GM12878 (cell line): ENCODE results near the gene ACSS1. TPM values are rescaled to one million over a fixed set of nuclear protein-coding genes. Genes with fewer than 3 reads are reported as not detected.

Source experiments
- ATAC-seq: fragments of 200-7000 bp; cut with Tn5 transposase; 3 replicates; pipeline ENCODE4 v1.9.1; 2020; ENCODE audit warnings: mild to moderate bottlenecking, moderate library complexity
- BruUV-seq: library from RNA; stranded (reverse); fragments of 400-500 nt; replicated peaks from 2 replicates; lab custom pipeline; 2021; lab: Mats Ljungman, UMichigan
- CTCF ChIA-PET: fragments of 300-600 bp; sonication (Branson Sonifier 250); formaldehyde crosslinking; extraction: SDS; loops from one replicate; lab custom pipeline; 2021; ENCODE audit warnings: inconsistent platforms; lab: Yijun Ruan, JAX
- POLR2A ChIA-PET: fragments of 350-600 bp; formaldehyde crosslinking; extraction: SDS; loops from one replicate; lab custom pipeline; 2021; ENCODE audit warnings: inconsistent platforms; lab: Charles Lee
- RAD21 ChIA-PET: fragments of 300-600 bp; sonication (Branson Sonifier 250); formaldehyde crosslinking; loops from one replicate; lab custom pipeline; 2023; ENCODE audit warnings: antibody characterized with exemption; ENCODE audit not compliant: unreplicated experiment; lab: Charles Lee
- SMC1A ChIA-PET: fragments of 300-600 bp; sonication (Branson Sonifier 250); formaldehyde crosslinking; loops from one replicate; lab custom pipeline; 2023; ENCODE audit not compliant: unreplicated experiment, uncharacterized antibody; lab: Charles Lee
- DNase-seq: peaks from one replicate; pipeline ENCODE4 v3.0.0-alpha.2; 2011; ENCODE audit warnings: low read depth, low spot score
- FAIRE-seq: peaks from 3 replicates; lab custom pipeline; 2011; peaks lifted over from hg19 to GRCh38; lab: Jason Lieb, UNC
- H2AFZ ChIP-seq: 2 replicates; pipeline ENCODE4 v1.6.0; 2011; ENCODE audit warnings: low read depth, low read length, control low read depth; ENCODE audit not compliant: control insufficient read depth
- H3K27ac ChIP-seq: 2 replicates; pipeline ENCODE4 v1.5.1; 2011; ENCODE audit warnings: control low read depth; ENCODE audit not compliant: control insufficient read depth, insufficient read depth
- H3K27me3 ChIP-seq, 2 experiments: replicated peaks in 1 of 2; 2 replicates each; pipeline versions ENCODE4 v1.6.0 to v1.6.1; 2011; ENCODE audit warnings: low read length in 1 of 2; ENCODE audit not compliant: control insufficient read depth in 2 of 2, insufficient read depth in 2 of 2
- H3K36me3 ChIP-seq, 2 experiments: 2 replicates each; pipeline ENCODE4 v1.5.1; 2011; ENCODE audit warnings: low read length in 1 of 2; ENCODE audit not compliant: control insufficient read depth in 2 of 2, insufficient read depth in 2 of 2
- H3K4me1 ChIP-seq: 2 replicates; pipeline ENCODE4 v1.6.1; 2011; ENCODE audit warnings: mild to moderate bottlenecking, low read length, moderate library complexity, mixed read lengths; ENCODE audit not compliant: control insufficient read depth, insufficient read depth
- H3K4me2 ChIP-seq: 2 replicates; pipeline ENCODE4 v1.6.0; 2011; ENCODE audit warnings: control low read depth; ENCODE audit not compliant: control insufficient read depth, insufficient read depth
- H3K4me3 ChIP-seq: fragments of 200-600 bp; sonication (generic); 2 replicates; pipeline ENCODE4 v1.5.1; 2016
- H3K79me2 ChIP-seq: 2 replicates; pipeline ENCODE4 v1.6.0; 2011; ENCODE audit warnings: low read length; ENCODE audit not compliant: control insufficient read depth, insufficient read depth
- H3K9ac ChIP-seq: 2 replicates; pipeline ENCODE4 v1.8.0; 2011; ENCODE audit warnings: low read length, control low read depth, mixed read lengths; ENCODE audit not compliant: control insufficient read depth, insufficient read depth
- H3K9me3 ChIP-seq: replicated peaks from 3 replicates; pipeline ENCODE4 v1.5.1; 2011; ENCODE audit warnings: mild to moderate bottlenecking, low read length; ENCODE audit not compliant: control insufficient read depth, insufficient read depth
- H4K20me1 ChIP-seq: 2 replicates; pipeline ENCODE4 v1.6.0; 2011; ENCODE audit not compliant: control insufficient read depth, insufficient read depth
- ATF7 ChIP-seq: fragments of 450-650 bp; IDR thresholded peaks from 2 replicates; pipeline ENCODE4 v1.6.1; 2016; ENCODE audit warnings: low read depth, mild to moderate bottlenecking
- BCL3 ChIP-seq: IDR thresholded peaks from 2 replicates; pipeline ENCODE4 v1.6.1; 2011; ENCODE audit warnings: borderline replicate concordance, low read depth, mild to moderate bottlenecking, moderate library complexity, low read length; ENCODE audit not compliant: insufficient read depth, poor library complexity, severe bottlenecking
- FOXK2 ChIP-seq: fragments of 450-650 bp; IDR thresholded peaks from 2 replicates; pipeline ENCODE4 v1.6.1; 2017; ENCODE audit warnings: mild to moderate bottlenecking, moderate library complexity
- LARP7 ChIP-seq: fragments of 450-650 bp; IDR thresholded peaks from 2 replicates; pipeline ENCODE4 v1.6.1; 2017; ENCODE audit warnings: mild to moderate bottlenecking
- MLLT1 ChIP-seq: fragments of 450-650 bp; IDR thresholded peaks from 2 replicates; pipeline ENCODE4 v1.6.1; 2016; ENCODE audit warnings: mild to moderate bottlenecking
- NFIC ChIP-seq: IDR thresholded peaks from 2 replicates; pipeline ENCODE4 v1.6.1; 2012; ENCODE audit warnings: low read depth, mild to moderate bottlenecking, inconsistent platforms, low read length, moderate library complexity
- NFYA ChIP-seq: IDR thresholded peaks from 2 replicates; pipeline ENCODE4 v1.6.1; 2011; ENCODE audit warnings: low read depth, mild to moderate bottlenecking, low read length, improper control_type of control experiment, borderline replicate concordance
- POLR2AphosphoS2 ChIP-seq: IDR thresholded peaks from 2 replicates; pipeline ENCODE4 v1.6.1; 2011; ENCODE audit warnings: low read depth, mild to moderate bottlenecking, low read length, improper control_type of control experiment, moderate library complexity
- RB1 ChIP-seq: fragments of 450-650 bp; formaldehyde crosslinking; IDR thresholded peaks from 2 replicates; pipeline ENCODE4 v1.6.1; 2017; ENCODE audit warnings: mild to moderate bottlenecking, borderline replicate concordance
- SMARCA5 ChIP-seq: fragments of 450-650 bp; IDR thresholded peaks from 2 replicates; pipeline ENCODE4 v1.6.1; 2017; ENCODE audit warnings: mild to moderate bottlenecking
- STAT1 ChIP-seq: fragments of 450-650 bp; conservative IDR thresholded peaks from 2 replicates; pipeline ENCODE4 v1.6.1; 2014; ENCODE audit warnings: antibody characterized with exemption, mild to moderate bottlenecking
- YBX1 ChIP-seq: fragments of 450-650 bp; IDR thresholded peaks from 2 replicates; pipeline ENCODE4 v1.6.1; 2016; ENCODE audit warnings: antibody characterized with exemption
- ZBTB11 ChIP-seq: fragments of 450-650 bp; formaldehyde crosslinking; IDR thresholded peaks from 2 replicates; pipeline ENCODE4 v1.5.0; 2022; ENCODE audit warnings: mild to moderate bottlenecking, missing genetic modification characterization
- ZNF384 ChIP-seq: IDR thresholded peaks from 2 replicates; pipeline ENCODE4 v1.6.1; 2012; ENCODE audit warnings: low read depth, mild to moderate bottlenecking, low read length, improper control_type of control experiment, borderline replicate concordance
- ZNF687 ChIP-seq: fragments of 450-650 bp; IDR thresholded peaks from 2 replicates; pipeline ENCODE4 v1.6.1; 2017; ENCODE audit warnings: mild to moderate bottlenecking, moderate library complexity
- WGBS: methylation state at CpG from one replicate; pipeline ENCODE4 v1.1.6; 2016; ENCODE audit warnings: low lambda C conversion rate; ENCODE audit not compliant: insufficient replicate concordance, insufficient coverage; ENCODE audit errors: missing lambda C conversion rate; 5-methylcytosine and 5-hydroxymethylcytosine counted together
- in situ Hi-C: fragments of 300-500 bp; cut with MboI; formaldehyde crosslinking; loops from 9 replicates; pipeline ENCODE4 v1.14.3; 2018; ENCODE audit warnings: mixed read lengths
- intact Hi-C: fragments of 100-400 bp; cut with micrococcal nuclease; formaldehyde crosslinking; loops from one replicate; pipeline ENCODE4 v1.14.2; 2022; ENCODE audit not compliant: unreplicated experiment
- polyA plus RNA-seq, 11 experiments: library from polyadenylated mRNA; depleted of rRNA in 4 of 11; unstranded in 6 of 11; stranded (reverse) in 5 of 11; fragments of >200 nt; fragmentation: Nextera tagmentation in 4 of 11; fragmentation: Illumina TruSeq in 1 of 11; extraction: Ambion mirVana in 4 of 11; extraction: Trizol in 1 of 11; gene quantifications; 1 replicate in 1 of 11; 2 replicates in 10 of 11; pipeline versions ENCODE4 v1.2.1 to v1.2.3, GENCODE V29; 2011 to 2016; ENCODE audit warnings: inconsistent platforms in 2 of 11, missing spikeins in 2 of 11, low read depth in 1 of 11
- total RNA-seq, 4 experiments: library from RNA; depleted of rRNA in 3 of 4; stranded (reverse); fragments of >200 nt in 3 of 4; fragmentation: Illumina TruSeq in 1 of 4; extraction: Trizol in 1 of 4; gene quantifications; 2 replicates each; pipeline versions ENCODE4 v1.2.1 to v1.2.3, GENCODE V29; 2013 to 2021

The ACSS1 gene
- total and polyA plus RNA-seq, 10 of the 15 experiments (the other 5 are each of a cell fraction or from before 2014, with no cell fraction given) = 1.3 to 44.9 (median 31.1) TPM

DNA sequence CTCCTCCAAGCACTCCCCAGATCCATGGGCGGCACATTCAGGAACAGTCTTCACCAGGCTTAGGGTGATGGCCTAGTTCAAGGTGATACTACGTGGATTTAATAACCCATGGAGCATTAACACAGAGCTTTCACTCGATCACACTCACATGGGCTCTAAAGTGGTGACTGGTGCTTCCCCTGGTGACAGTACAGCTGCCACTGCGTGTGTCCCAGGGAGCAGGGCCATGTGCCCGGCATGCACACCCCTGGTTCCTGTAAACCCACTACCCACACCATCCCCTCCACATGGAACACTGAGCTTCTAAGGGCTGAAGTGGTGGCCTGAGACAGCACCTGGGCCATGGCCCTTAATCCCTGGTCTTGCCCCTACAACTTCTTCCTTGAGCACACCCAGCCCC lies 37.6 kb downstream of the ACSS1 start:
- H2AFZ ChIP-seq = no peak overlapping the region
- no peak for DNase-seq
- H3K4me2 ChIP-seq = no peak overlapping the region
- no peaks in the 10 kb centered on the region for H3K27me3 ChIP-seq
- no peak for ATAC-seq
- intact Hi-C loops = no loop called here
- no peaks in the 10 kb centered on the region for H4K20me1 ChIP-seq
- in situ Hi-C loops = loop anchor here (5.0 kb wide), 1 partner anchor 48 kb away; no protein-coding TSS in a partner anchor
- 99% methylated on average over 5 of the region's 5 CpGs for WGBS
- ChIA-PET RAD21 (no interaction called here), CTCF (interaction anchor here (1.9 kb wide), 1 partner anchor 44 kb away, joined by 9 read pairs; no protein-coding TSS in a partner anchor), POLR2A (interaction anchor here (0.6 kb wide), 1 partner anchor 58 kb away, joined by 3 read pairs; no protein-coding TSS in a partner anchor), SMC1A (no interaction called here)
- H3K4me3 ChIP-seq = no peak overlapping the region
- no peak overlapping the region for H3K9ac ChIP-seq
- peaks cover 4 to 8% of the 10 kb centered on the region in 2 experiments; a peak in 3 of 4 replicates for H3K36me3 ChIP-seq
- no peak for FAIRE-seq
- H3K4me1 ChIP-seq = no peaks in the 10 kb centered on the region; the same call in 1 of the 2 replicates
- H3K27ac ChIP-seq = no peak overlapping the region
- no peaks in the 10 kb centered on the region for H3K79me2 ChIP-seq
- no peaks in the 10 kb centered on the region for H3K9me3 ChIP-seq
- BruUV-seq = no TSS peak
- TF ChIP-seq POLR2AphosphoS2 = no peak
- TF ChIP-seq BCL3 = no peak
- no peak for TF ChIP-seq NFIC
- no peak for TF ChIP-seq LARP7
- TF ChIP-seq SMARCA5 = no peak
- no peak for TF ChIP-seq YBX1
- TF ChIP-seq MLLT1 = no peak
- no peak for TF ChIP-seq ZNF687
- TF ChIP-seq ZNF384 = no peak
- no peak for TF ChIP-seq NFYA
- no peak for TF ChIP-seq FOXK2
- TF ChIP-seq STAT1 = no peak
- no peak for TF ChIP-seq RB1
- TF ChIP-seq ZBTB11 (CRISPR knock-in tag) = no peak
- no peak for TF ChIP-seq ATF7
